Spleen (tissue), 11 donors: ENCODE results near the gene MLXIPL. TPM values are rescaled to one million over a fixed set of nuclear protein-coding genes. Genes with fewer than 3 reads are reported as not detected.
"Not testable (repeated sequence)": the region's sequence is repeated elsewhere in the genome, so short reads cannot be mapped to it uniquely, and the experiment has no call there.

Experiments
- DNase-seq: peaks from one replicate; pipeline ENCODE4 v3.0.0-alpha.2; 2020
- H3K27ac ChIP-seq, 8 donors: fragments of 200-600 bp; sonication (generic) in 7 of 8; 1 replicate in 4 of 8; 2 replicates in 4 of 8; pipeline versions ENCODE4 v1.5.0 to v1.8.0; 2016 to 2021; ENCODE audit warnings: inconsistent platforms in 4 of 8, mild to moderate bottlenecking in 4 of 8, moderate library complexity in 1 of 8
- H3K27me3 ChIP-seq, 7 donors: fragments of 200-600 bp; sonication (generic) in 6 of 7; replicated peaks in 1 of 7; 1 replicate in 4 of 7; 2 replicates in 3 of 7; pipeline versions ENCODE4 v1.5.0 to v1.8.0; 2016 to 2021; ENCODE audit warnings: inconsistent platforms in 3 of 7, mild to moderate bottlenecking in 1 of 7
- H3K36me3 ChIP-seq, 6 donors: fragments of 200-600 bp; sonication (generic) in 5 of 6; 1 replicate in 4 of 6; 2 replicates in 2 of 6; pipeline versions ENCODE4 v1.5.0 to v1.8.0; 2016 to 2021; ENCODE audit warnings: inconsistent platforms in 2 of 6
- H3K4me1 ChIP-seq, 6 donors: fragments of 200-600 bp; sonication (generic) in 5 of 6; 1 replicate in 3 of 6; 2 replicates in 3 of 6; pipeline versions ENCODE4 v1.5.0 to v1.8.0; 2016 to 2021; ENCODE audit warnings: inconsistent platforms in 3 of 6
- H3K4me3 ChIP-seq, 8 donors: fragments of 200-600 bp; sonication (generic) in 7 of 8; 1 replicate in 4 of 8; 2 replicates in 4 of 8; pipeline versions ENCODE4 v1.5.0 to v1.8.0; 2016 to 2021; ENCODE audit warnings: inconsistent platforms in 4 of 8, mild to moderate bottlenecking in 4 of 8, moderate library complexity in 2 of 8
- H3K9me3 ChIP-seq, 8 donors: fragments of 200-600 bp; sonication (generic) in 7 of 8; 1 replicate in 4 of 8; 2 replicates in 4 of 8; pipeline versions ENCODE4 v1.5.0 to v1.8.0; 2016 to 2021; ENCODE audit warnings: inconsistent platforms in 4 of 8
- CTCF ChIP-seq, 11 experiments: fragments of 200-600 bp in 7 of 11; fragments of 450-650 bp in 4 of 11; sonication (generic) in 4 of 11; IDR thresholded peaks in 8 of 11; conservative IDR thresholded peaks in 3 of 11; 1 replicate in 7 of 11; 2 replicates in 4 of 11; pipeline versions ENCODE4 v1.4.0 to v1.8.0; 2016 to 2021; ENCODE audit warnings: antibody characterized with exemption in 11 of 11, inconsistent platforms in 4 of 11, mild to moderate bottlenecking in 1 of 11
- POLR2A ChIP-seq, 3 donors: fragments of 450-650 bp; IDR thresholded peaks; one replicate each; pipeline ENCODE4 v1.5.1; 2017; ENCODE audit warnings: antibody characterized with exemption in 3 of 3, mild to moderate bottlenecking in 1 of 3
- POLR2AphosphoS5 ChIP-seq, 3 donors: sonication (generic); formaldehyde crosslinking; IDR thresholded peaks; one replicate each; pipeline ENCODE4 v1.5.1; 2017; ENCODE audit warnings: antibody characterized with exemption in 3 of 3
- whole genome bisulfite sequencing, 5 donors: extraction: QIAGEN DNeasy Blood & Tissue Kit in 3 of 5; methylation state at CpG; one replicate each; pipeline versions ENCODE4 v1.1.5 to v1.1.7; 2013 to 2018; 5-methylcytosine and 5-hydroxymethylcytosine counted together
- intact Hi-C: fragments of 100-400 bp; cut with DNase I; formaldehyde crosslinking; loops from one replicate; pipeline ENCODE4 v1.15.0; 2023; ENCODE audit warnings: low total_unique reads
- polyA plus RNA-seq, 3 donors: library from polyadenylated mRNA; stranded (reverse); fragments of 200-250 nt; gene quantifications; one replicate each; pipeline ENCODE4 v1.2.1, GENCODE V29; 2013
- total RNA-seq, 7 donors: library from RNA; depleted of rRNA in 3 of 7; stranded (reverse); fragments of >200 nt in 3 of 7; fragmentation: NEBNext Ultra II Directional in 4 of 7; extraction: Animal tissue kit (Norgen Biotek cat#: 25700) in 4 of 7; gene quantifications; one replicate each; pipeline versions ENCODE4 v1.1.0 to v1.2.1, GENCODE V29; 2016 to 2021
- donor health status: healthy with polysubstance abuse.
- donor health status: DM: no; HTN: no; CAD: no; lungs with moderate emphysema.
- donor health status: DM: no; HTN: no; CAD: no.
- donor health status: Bipolar disorder and iron deficiency.
- donor health status: healthy.
- donor health status: DM: no; HTN: no; CAD: no.
- donor health status: DM: yes; HTN: yes; CAD: no.

The MLXIPL gene
- total and polyA plus RNA-seq, 10 donors: 0.09 to 0.23 (median 0.16) TPM; not detected in 6

GRCh38 chr7:73615886-73616285 is 8.4 kb downstream of the MLXIPL start:
- TF ChIP-seq CTCF (IDR thresholded peaks at IDR 0.05 in 8 of 11, conservative IDR thresholded peaks at IDR 0.05 in 3 of 11): no peak
- TF ChIP-seq POLR2AphosphoS5 (IDR thresholded peaks at IDR 0.05): no peak
- TF ChIP-seq POLR2A (IDR thresholded peaks at IDR 0.05): no peak
- no peak for DNase-seq
- intact Hi-C loops: no loop called here
- Histone ChIP-seq H3K9me3 (no peaks in the 10 kb centered on the region), H3K36me3 (no peaks in the 10 kb centered on the region), H3K27ac (no peak overlapping the region), H3K4me3 (no peak overlapping the region), H3K27me3 (peaks cover 0 to 75% (median 18%) of the 10 kb centered on the region in 7 donors), H3K4me1 (no peaks in the 10 kb centered on the region)
- 48 to 61% (median 55%) methylated on average over 4 of the region's 4 CpGs for WGBS, 5 donors

DNA sequence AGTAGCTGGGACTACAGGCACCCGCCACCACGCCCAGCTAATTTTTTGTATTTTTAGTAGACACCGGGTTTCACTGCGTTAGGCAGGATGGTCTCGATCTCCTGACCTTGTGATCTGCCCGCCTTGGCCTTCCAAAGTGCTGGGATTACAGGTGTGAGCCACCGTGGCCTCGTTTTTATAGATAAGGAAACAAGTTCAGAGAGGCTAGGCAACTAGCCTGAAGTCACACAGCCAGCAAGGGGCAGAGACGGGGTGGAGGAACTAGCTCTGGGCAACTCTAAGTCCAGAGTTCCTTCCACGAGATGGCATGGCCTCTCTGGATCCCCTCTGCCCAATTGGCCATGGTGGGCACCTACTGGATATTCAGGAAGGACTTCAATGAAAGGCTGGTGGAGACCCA is 9.4 kb downstream of the MLXIPL start:
- intact Hi-C loops, H3K36me3 ChIP-seq, H3K9me3 ChIP-seq, H3K4me1 ChIP-seq, H3K4me3 ChIP-seq, DNase-seq, H3K27ac ChIP-seq: not testable (repeated sequence)
- 71 to 84% (median 80%) methylated on average over 10 of the region's 10 CpGs for WGBS, 5 donors
- peaks cover 0 to 76% (median 18%) of the 10 kb centered on the region in 7 donors for H3K27me3 ChIP-seq

- H3K36me3 ChIP-seq: no peaks in the 10 kb centered on the region
- intact Hi-C loops: no loop called here
- no peaks in the 10 kb centered on the region for H3K9me3 ChIP-seq
- 61 to 72% (median 65%) methylated on average over 14 of the region's 14 CpGs for WGBS, 5 donors
- no peak overlapping the region for H3K27ac ChIP-seq
- no peaks in the 10 kb centered on the region for H3K4me1 ChIP-seq
- no peak for DNase-seq
- peaks cover 0 to 78% (median 18%) of the 10 kb centered on the region in 7 donors for H3K27me3 ChIP-seq
- TF ChIP-seq POLR2A (IDR thresholded peaks at IDR 0.05): no peak
- no peak for TF ChIP-seq CTCF (IDR thresholded peaks at IDR 0.05 in 8 of 11, conservative IDR thresholded peaks at IDR 0.05 in 3 of 11)
- TF ChIP-seq POLR2AphosphoS5 (IDR thresholded peaks at IDR 0.05): no peak
- no peak overlapping the region for H3K4me3 ChIP-seq
Observed at GRCh38 chr7:73613954-73614735, 10.2 kb downstream of the MLXIPL start.

GRCh38 chr7:73612598-73613269 is 11.6 kb downstream of the MLXIPL start:
- DNase-seq: no peak
- H3K4me1 ChIP-seq: no peaks in the 10 kb centered on the region
- H3K36me3 ChIP-seq: no peaks in the 10 kb centered on the region
- 5 to 11% (median 8%) methylated on average over 11 of the region's 11 CpGs for WGBS, 5 donors
- no peak overlapping the region for H3K4me3 ChIP-seq
- TF ChIP-seq POLR2AphosphoS5 (IDR thresholded peaks at IDR 0.05): no peak
- no peak for TF ChIP-seq CTCF (IDR thresholded peaks at IDR 0.05 in 8 of 11, conservative IDR thresholded peaks at IDR 0.05 in 3 of 11)
- TF ChIP-seq POLR2A (IDR thresholded peaks at IDR 0.05): no peak
- H3K9me3 ChIP-seq: no peaks in the 10 kb centered on the region
- H3K27me3 ChIP-seq: peaks cover 0 to 70% (median 18%) of the 10 kb centered on the region in 7 donors
- no peak overlapping the region for H3K27ac ChIP-seq
- intact Hi-C loops: no loop called here
